ENCODE results near the gene ZFYVE1.

The ZFYVE1 gene

GRCh38 chr14:72952171-72952570, 74.7 kb downstream of the ZFYVE1 start:
- DNase-seq, result no peak

GRCh38 chr14:72948481-72949138, 78.3 kb downstream of the ZFYVE1 start:
- peak; percentile 30 for DNase-seq

GRCh38 chr14:72947366-72948160, 79.3 kb downstream of the ZFYVE1 start:
- no peak for DNase-seq

DNA sequence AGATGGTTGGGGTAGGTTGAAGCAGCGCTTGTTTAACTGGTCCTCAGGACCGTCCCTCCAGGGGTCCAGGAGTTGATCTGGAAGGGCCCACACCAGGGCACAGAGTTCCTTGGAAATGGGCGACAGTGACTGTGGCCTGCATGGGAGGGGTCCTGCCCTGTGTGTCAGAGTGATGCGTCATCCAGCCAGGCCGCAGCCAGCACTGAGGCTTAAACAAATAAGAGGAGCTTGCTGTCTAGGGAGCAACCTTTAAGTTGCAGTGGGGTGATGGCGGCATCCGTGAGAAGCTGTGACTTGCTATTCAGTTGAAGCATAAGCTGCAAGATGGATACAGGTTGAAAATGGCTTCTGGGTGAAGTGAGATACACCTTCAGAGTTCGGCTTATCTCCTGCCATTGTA, 80.4 kb downstream of the ZFYVE1 start:
- DNase-seq, result no peak

GRCh38 chr14:72945356-72946027, 81.4 kb downstream of the ZFYVE1 start:
- no peak for DNase-seq

- DNase-seq, result no peak
These were observed 83.0 kb downstream of the ZFYVE1 start for GRCh38 chr14:72943876-72944430.

- DNase-seq, result no peak
These were observed 84.0 kb downstream of the ZFYVE1 start for GRCh38 chr14:72942934-72943333.

- no peak for DNase-seq
These were observed 85.5 kb downstream of the ZFYVE1 start for GRCh38 chr14:72941286-72941985.

DNA sequence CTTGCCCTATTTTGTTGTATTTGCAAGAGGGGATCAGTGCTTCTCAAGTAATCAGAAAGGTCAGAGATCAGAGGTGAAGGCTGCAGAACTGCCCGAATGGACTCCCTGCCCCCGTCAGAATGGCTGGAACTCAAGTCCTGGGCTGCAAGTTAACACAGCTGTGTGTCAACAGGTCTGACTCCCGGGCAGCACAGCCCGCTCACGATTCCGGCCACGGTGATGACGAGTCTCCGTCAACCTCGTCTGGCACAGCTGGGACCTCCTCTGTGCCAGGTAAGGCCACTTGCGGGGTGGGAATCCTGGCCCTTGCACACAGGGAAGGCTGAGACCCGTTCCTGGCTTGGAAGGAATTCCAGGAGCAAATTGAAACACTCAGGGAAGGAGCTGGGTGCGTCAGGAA, 87.3 kb downstream of the ZFYVE1 start:
- no peak for DNase-seq

- DNase-seq, result no peak
These were observed 94.0 kb downstream of the ZFYVE1 start for GRCh38 chr14:72932893-72933292.

DNA sequence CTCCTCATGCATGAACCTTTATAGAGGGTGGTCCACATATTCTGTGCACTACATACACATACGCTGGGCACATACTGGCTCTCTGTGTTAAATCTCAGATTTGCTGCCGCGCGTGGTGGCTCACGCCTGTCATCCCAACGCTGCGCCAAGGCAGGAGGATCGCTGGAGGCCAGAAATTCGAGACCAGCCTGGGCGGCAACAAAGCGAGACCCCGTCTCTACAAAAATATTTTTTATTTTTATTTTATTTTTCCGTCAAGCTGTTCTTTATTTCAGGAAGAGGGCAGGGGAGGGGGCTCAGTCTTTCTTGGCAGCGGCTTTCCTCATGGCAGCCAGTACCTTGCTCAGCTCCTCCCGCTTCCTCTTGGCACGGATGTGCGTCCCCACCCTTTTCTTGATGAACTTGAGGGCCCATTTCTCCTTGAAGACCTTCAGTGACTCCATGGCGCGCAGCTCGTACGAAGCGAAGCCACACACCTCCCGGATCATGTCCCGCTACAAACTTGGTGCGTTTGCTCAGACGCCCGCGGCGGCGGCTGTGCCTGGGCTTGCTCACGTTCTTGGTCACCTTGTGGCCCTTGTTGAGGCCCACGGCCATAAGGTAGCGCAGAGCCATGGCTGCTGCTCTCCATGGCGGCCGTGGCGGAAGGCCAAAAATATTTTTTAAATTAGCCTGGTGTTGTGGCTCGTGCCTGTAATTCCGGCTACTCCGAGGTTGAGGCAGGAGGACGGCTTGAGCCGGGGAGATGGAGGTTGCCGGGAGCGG, 97.4 kb downstream of the ZFYVE1 start:
- no peak for DNase-seq

DNA sequence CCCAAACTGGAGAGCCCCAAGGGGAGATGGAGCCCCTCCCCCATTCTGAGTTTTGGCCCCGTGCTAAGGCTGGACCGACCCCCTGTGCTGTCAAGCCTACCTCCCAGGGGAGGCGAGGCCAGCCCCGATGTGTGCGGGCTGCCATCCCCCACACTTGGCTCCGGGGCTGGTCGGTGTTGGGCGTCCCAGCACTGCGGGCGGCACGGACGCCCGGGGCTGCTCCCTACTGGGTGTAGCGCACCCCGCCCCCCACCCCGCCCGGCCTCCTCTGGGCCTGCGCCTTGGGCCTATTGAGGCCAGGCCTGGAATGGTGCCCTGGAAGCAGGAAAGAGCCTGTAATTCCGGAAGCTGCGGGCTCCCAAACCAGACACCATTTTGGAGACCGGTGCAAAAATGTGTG, 98.0 kb downstream of the ZFYVE1 start:
- DNase-seq, result no peak

DNA sequence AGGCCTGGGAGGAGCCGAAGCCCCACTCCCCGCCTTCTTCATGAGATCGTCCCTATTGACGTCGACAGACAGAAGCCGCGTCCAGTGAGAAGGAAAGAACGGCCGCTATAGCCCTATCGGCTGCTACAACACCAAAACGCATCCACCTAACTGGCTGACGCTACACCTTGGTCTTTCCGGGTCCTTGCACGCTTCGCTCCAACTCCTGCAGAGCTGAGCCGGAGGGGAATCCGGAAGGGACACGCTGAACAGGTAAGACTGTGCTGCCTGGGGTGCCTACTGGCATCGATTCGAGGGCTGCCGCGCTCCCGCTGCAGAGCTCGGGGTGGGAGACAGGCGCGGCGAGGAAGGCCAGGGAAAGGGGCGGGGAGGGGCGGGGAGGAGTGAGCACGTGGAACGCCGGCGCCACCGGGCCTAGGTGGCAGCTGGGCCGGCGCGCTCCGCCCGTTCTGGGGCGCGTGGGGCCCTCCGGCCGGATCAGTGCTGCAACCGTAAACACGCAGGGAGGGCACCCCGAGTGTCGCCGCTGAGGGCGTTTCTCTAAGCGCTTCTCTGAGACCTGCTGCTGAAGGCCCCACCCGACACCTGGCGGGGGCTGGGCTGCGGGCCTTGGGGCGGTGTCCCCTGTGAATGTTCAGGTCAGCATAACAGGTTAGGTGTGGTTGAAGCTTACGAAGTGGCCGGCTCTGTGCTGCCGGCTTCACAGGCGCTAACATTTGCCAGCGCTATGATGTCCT, 100.4 kb downstream of the ZFYVE1 start, which contains the start of gene DCAF4:
DCAF4 (plus strand) TSS at position 173 of the 737 bp plus-strand sequence. CDS start 11,515 bp downstream, outside the sequence.
- peak; percentile 98 for DNase-seq

GRCh38 chr14:72925815-72926291, 101.1 kb downstream of the ZFYVE1 start:
- DNase-seq, result no peak

DNA sequence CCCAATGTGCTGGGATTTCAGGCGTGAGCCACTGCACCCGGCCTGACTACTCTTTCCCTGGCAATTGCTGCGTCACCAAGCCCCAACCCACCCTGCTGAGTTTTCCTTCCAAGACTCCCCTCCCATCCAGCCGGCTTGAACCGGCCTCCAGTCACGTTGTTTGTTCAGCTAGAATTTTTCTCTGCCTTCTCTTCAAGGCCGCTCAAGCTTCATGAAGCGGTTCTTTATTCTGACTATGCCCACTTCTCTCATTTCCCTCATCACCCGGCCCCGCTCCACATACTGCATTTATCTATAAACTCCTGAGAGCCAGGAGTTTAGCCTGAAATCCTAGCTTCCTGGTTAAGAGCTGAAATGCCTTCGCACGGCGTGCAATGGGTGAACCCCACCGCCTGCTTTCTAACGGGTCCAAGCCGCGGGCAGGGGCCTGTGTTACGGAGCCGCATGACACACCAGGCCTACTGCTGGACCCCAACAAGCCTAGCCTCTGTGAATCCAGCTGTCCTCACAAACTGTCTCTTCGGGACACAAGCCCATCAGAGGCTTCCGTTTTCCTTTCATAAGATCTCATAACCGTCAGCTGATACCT, 101.6 kb downstream of the ZFYVE1 start:
- no peak for DNase-seq

GRCh38 chr14:72924337-72924736, 102.6 kb downstream of the ZFYVE1 start:
- DNase-seq, result no peak

- DNase-seq, result no peak
These were observed 105.5 kb downstream of the ZFYVE1 start for GRCh38 chr14:72921396-72921795.

- DNase-seq, result no peak
These were observed 106.9 kb downstream of the ZFYVE1 start for GRCh38 chr14:72920008-72920407.

Data from NCI-H2171 (cell line).